H1 (cell line): ENCODE measurements around the gene IL1R1.

ENCODE experiments used
- ATF3 ChIP-seq: IDR thresholded peaks from 2 replicates; pipeline ENCODE4 v1.6.1; 2011; ENCODE audit warnings: low read depth, mild to moderate bottlenecking, low read length; ENCODE audit not compliant: insufficient read depth
- BRCA1 ChIP-seq: IDR thresholded peaks from 2 replicates; pipeline ENCODE4 v1.6.1; 2012; ENCODE audit warnings: low read depth, low read length, improper control_type of control experiment
- EP300 ChIP-seq, 2 experiments: IDR thresholded peaks; 1 replicate in 1 of 2; 2 replicates in 1 of 2; pipeline ENCODE4 v1.6.1; 2011 to 2012; ENCODE audit warnings: low read depth in 2 of 2, low read length in 2 of 2, mild to moderate bottlenecking in 2 of 2, borderline replicate concordance in 1 of 2, inconsistent platforms in 1 of 2, moderate library complexity in 1 of 2
- GABPA ChIP-seq: IDR thresholded peaks from 2 replicates; pipeline ENCODE4 v1.6.1; 2011; ENCODE audit warnings: mild to moderate bottlenecking, low read length, moderate library complexity, borderline replicate concordance; ENCODE audit not compliant: insufficient read depth
- JUN ChIP-seq: IDR thresholded peaks from 2 replicates; pipeline ENCODE4 v1.6.1; 2011; ENCODE audit warnings: low read depth, mild to moderate bottlenecking, improper control_type of control experiment, low read length
- KDM1A ChIP-seq: fragments of 200-600, 300-600 bp; sonication (generic); IDR thresholded peaks from 2 replicates; pipeline ENCODE4 v1.7.1; 2016; ENCODE audit warnings: mild to moderate bottlenecking, low read length, borderline replicate concordance
- MAFK ChIP-seq: IDR thresholded peaks from 2 replicates; pipeline ENCODE4 v1.6.1; 2012; ENCODE audit warnings: low read depth, mild to moderate bottlenecking, improper control_type of control experiment, low read length
- POLR2AphosphoS5 ChIP-seq: IDR thresholded peaks from 2 replicates; pipeline ENCODE4 v1.6.1; 2011; ENCODE audit warnings: low read depth, low read length
- RAD21 ChIP-seq, 2 experiments: IDR thresholded peaks in 1 of 2; conservative IDR thresholded peaks in 1 of 2; 2 replicates each; pipeline ENCODE4 v1.6.1; 2011; ENCODE audit warnings: low read depth in 2 of 2, low read length in 2 of 2, improper control_type of control experiment in 1 of 2, inconsistent platforms in 1 of 2, mild to moderate bottlenecking in 1 of 2, moderate library complexity in 1 of 2
- SIRT6 ChIP-seq: IDR thresholded peaks from one replicate; pipeline ENCODE4 v1.7.1; 2012; ENCODE audit warnings: low read length, inconsistent platforms
- TBP ChIP-seq: IDR thresholded peaks from 2 replicates; pipeline ENCODE4 v1.6.1; 2011; ENCODE audit warnings: low read depth, low read length, improper control_type of control experiment
- ZNF274 ChIP-seq: IDR thresholded peaks from 2 replicates; pipeline ENCODE4 v1.7.0; 2012; ENCODE audit warnings: low read length, borderline replicate concordance; ENCODE audit errors: extremely low read depth
- TF ChIP-seq, protein P1 (sequence below), 3 experiments: IDR thresholded peaks; 1 replicate in 2 of 3; 2 replicates in 1 of 3; pipeline versions ENCODE4 v1.5.1 to v1.6.1; 2011; ENCODE audit warnings: low read length in 3 of 3, mild to moderate bottlenecking in 3 of 3, inconsistent platforms in 2 of 3, low read depth in 1 of 3, moderate library complexity in 1 of 3; ENCODE audit not compliant: insufficient read depth in 1 of 3; ENCODE audit errors: control extremely low read depth in 1 of 3

- no peak for TF ChIP-seq SIRT6
- TF ChIP-seq, protein P1, sequence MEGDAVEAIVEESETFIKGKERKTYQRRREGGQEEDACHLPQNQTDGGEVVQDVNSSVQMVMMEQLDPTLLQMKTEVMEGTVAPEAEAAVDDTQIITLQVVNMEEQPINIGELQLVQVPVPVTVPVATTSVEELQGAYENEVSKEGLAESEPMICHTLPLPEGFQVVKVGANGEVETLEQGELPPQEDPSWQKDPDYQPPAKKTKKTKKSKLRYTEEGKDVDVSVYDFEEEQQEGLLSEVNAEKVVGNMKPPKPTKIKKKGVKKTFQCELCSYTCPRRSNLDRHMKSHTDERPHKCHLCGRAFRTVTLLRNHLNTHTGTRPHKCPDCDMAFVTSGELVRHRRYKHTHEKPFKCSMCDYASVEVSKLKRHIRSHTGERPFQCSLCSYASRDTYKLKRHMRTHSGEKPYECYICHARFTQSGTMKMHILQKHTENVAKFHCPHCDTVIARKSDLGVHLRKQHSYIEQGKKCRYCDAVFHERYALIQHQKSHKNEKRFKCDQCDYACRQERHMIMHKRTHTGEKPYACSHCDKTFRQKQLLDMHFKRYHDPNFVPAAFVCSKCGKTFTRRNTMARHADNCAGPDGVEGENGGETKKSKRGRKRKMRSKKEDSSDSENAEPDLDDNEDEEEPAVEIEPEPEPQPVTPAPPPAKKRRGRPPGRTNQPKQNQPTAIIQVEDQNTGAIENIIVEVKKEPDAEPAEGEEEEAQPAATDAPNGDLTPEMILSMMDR (IDR thresholded peaks at IDR 0.05; ENCODE audit: control extremely low read depth in 1 of 3, insufficient read depth in 1 of 3, low read depth in 1 of 3, low read length in 3 of 3): no peak
- no peak for TF ChIP-seq EP300 (IDR thresholded peaks at IDR 0.05; ENCODE audit: borderline replicate concordance in 1 of 2, low read depth in 2 of 2, low read length in 2 of 2)
- no peak for TF ChIP-seq JUN
- TF ChIP-seq RAD21 (IDR thresholded peaks at IDR 0.05 in 1 of 2, conservative IDR thresholded peaks at IDR 0.05 in 1 of 2; ENCODE audit: low read depth in 2 of 2, low read length in 2 of 2): no peak
- no peak for TF ChIP-seq ZNF274
- TF ChIP-seq GABPA: no peak
- TF ChIP-seq ATF3: no peak
- no peak for TF ChIP-seq POLR2AphosphoS5
- no peak for TF ChIP-seq MAFK
- TF ChIP-seq TBP: no peak
- TF ChIP-seq BRCA1: no peak
- TF ChIP-seq KDM1A: no peak
These were observed 33.6 kb downstream of the IL1R1 start for GRCh38 chr2:102176172-102176571.
